Keratinocyte (primary cell): ENCODE data around the gene PRPSAP1. TPM values are rescaled to one million over a fixed set of nuclear protein-coding genes. Genes with fewer than 3 reads are reported as not detected.

Experiments used
- DNase-seq: peaks from one replicate; pipeline ENCODE4 v3.0.0-alpha.2; 2011; ENCODE audit warnings: low read depth, missing footprints, low spot score
- FAIRE-seq: peaks from 2 replicates; lab custom pipeline; 2011; peaks lifted over from hg19 to GRCh38; lab: Jason Lieb, UNC
- H2AFZ ChIP-seq: 2 replicates; pipeline ENCODE4 v1.6.0; 2012; ENCODE audit warnings: low read length, control low read depth, inconsistent platforms; ENCODE audit not compliant: control insufficient read depth
- H3K27ac ChIP-seq: 2 replicates; pipeline ENCODE4 v1.5.1; 2011; ENCODE audit warnings: low read length; ENCODE audit not compliant: control insufficient read depth, insufficient read depth
- H3K27me3 ChIP-seq: 3 replicates; pipeline ENCODE4 v1.6.0; 2011; ENCODE audit warnings: low read length; ENCODE audit not compliant: control insufficient read depth, insufficient read depth; ENCODE audit errors: extremely low read depth
- H3K36me3 ChIP-seq, 2 experiments: 2 replicates in 1 of 2; 3 replicates in 1 of 2; pipeline ENCODE4 v1.5.1; 2011; ENCODE audit warnings: low read length in 2 of 2, mild to moderate bottlenecking in 1 of 2; ENCODE audit not compliant: control insufficient read depth in 2 of 2, insufficient read depth in 2 of 2; ENCODE audit errors: extremely low read depth in 1 of 2
- H3K4me1 ChIP-seq: 3 replicates; pipeline ENCODE4 v1.5.1; 2011; ENCODE audit warnings: low read length; ENCODE audit not compliant: control insufficient read depth, insufficient read depth; ENCODE audit errors: extremely low read depth
- H3K4me2 ChIP-seq: 3 replicates; pipeline ENCODE4 v1.6.0; 2011; ENCODE audit warnings: low read depth, low read length; ENCODE audit not compliant: control insufficient read depth, insufficient read depth; ENCODE audit errors: extremely low read depth
- H3K4me3 ChIP-seq, 3 experiments: fragments of 200-600 bp in 1 of 3; sonication (generic) in 1 of 3; 2 replicates in 2 of 3; 3 replicates in 1 of 3; pipeline ENCODE4 v1.5.1; 2011 to 2016; ENCODE audit warnings: low read length in 3 of 3, mild to moderate bottlenecking in 3 of 3, control low read depth in 2 of 3, inconsistent platforms in 1 of 3, low read depth in 1 of 3, mixed read lengths in 1 of 3, mixed run types in 1 of 3, moderate library complexity in 1 of 3; ENCODE audit not compliant: control insufficient read depth in 2 of 3, insufficient read depth in 2 of 3; ENCODE audit errors: extremely low read depth in 1 of 3
- H3K79me2 ChIP-seq: 2 replicates; pipeline ENCODE4 v1.6.0; 2012; ENCODE audit warnings: low read length; ENCODE audit not compliant: control insufficient read depth, insufficient read depth
- H3K9ac ChIP-seq: 3 replicates; pipeline ENCODE4 v1.6.0; 2011; ENCODE audit warnings: low read length; ENCODE audit not compliant: control insufficient read depth, insufficient read depth; ENCODE audit errors: extremely low read depth
- H3K9me1 ChIP-seq: 3 replicates; pipeline ENCODE4 v1.6.0; 2011; ENCODE audit warnings: low read length; ENCODE audit not compliant: control insufficient read depth, insufficient read depth; ENCODE audit errors: extremely low read depth
- H3K9me3 ChIP-seq: 2 replicates; pipeline ENCODE4 v1.5.1; 2012; ENCODE audit warnings: low read depth, low read length; ENCODE audit not compliant: control insufficient read depth
- H4K20me1 ChIP-seq: 3 replicates; pipeline ENCODE4 v1.6.0; 2011; ENCODE audit warnings: low read length; ENCODE audit not compliant: control insufficient read depth, insufficient read depth; ENCODE audit errors: extremely low read depth
- EZH2 ChIP-seq: IDR thresholded peaks from one replicate; pipeline ENCODE4 v1.6.1; 2012; ENCODE audit warnings: inconsistent platforms, mild to moderate bottlenecking, low read length, moderate library complexity
- dilution Hi-C: fragments of 300-500 bp; cut with MboI; formaldehyde crosslinking; loops from one replicate; pipeline ENCODE4 v1.7.0; 2020; ENCODE audit warnings: low sequenced_read_pairs; ENCODE audit not compliant: extremely low pct_ligation_motif_present
- polyA plus RNA-seq, 5 experiments: library from polyadenylated mRNA; depleted of rRNA in 3 of 5; stranded (reverse) in 3 of 5; stranded (forward) in 1 of 5; unstranded in 1 of 5; fragments of >200 nt; gene quantifications; 1 replicate in 1 of 5; 2 replicates in 3 of 5; 3 replicates in 1 of 5; pipeline versions ENCODE4 v1.2.1 to v1.2.3, GENCODE V29; 2011 to 2012; ENCODE audit warnings: missing spikeins in 2 of 5, low read depth in 1 of 5, low replicate concordance in 1 of 5
- TF ChIP-seq, protein P1 (sequence below), 3 experiments: IDR thresholded peaks in 1 of 3; conservative IDR thresholded peaks in 1 of 3; optimal IDR thresholded peaks in 1 of 3; 2 replicates in 2 of 3; 3 replicates in 1 of 3; pipeline versions ENCODE3 to v1.5.1; 2011; ENCODE audit warnings: low read length in 3 of 3, mild to moderate bottlenecking in 3 of 3, moderate library complexity in 2 of 3, control low read depth in 1 of 3, inconsistent platforms in 1 of 3; ENCODE audit not compliant: insufficient read depth in 2 of 3; ENCODE audit errors: extremely low read depth in 1 of 3

PRPSAP1 gene
- polyA plus RNA-seq, 1 donor (not counting 4 experiments of a cell fraction or from before 2014, with no cell fraction given), result 51.4 TPM

DNA sequence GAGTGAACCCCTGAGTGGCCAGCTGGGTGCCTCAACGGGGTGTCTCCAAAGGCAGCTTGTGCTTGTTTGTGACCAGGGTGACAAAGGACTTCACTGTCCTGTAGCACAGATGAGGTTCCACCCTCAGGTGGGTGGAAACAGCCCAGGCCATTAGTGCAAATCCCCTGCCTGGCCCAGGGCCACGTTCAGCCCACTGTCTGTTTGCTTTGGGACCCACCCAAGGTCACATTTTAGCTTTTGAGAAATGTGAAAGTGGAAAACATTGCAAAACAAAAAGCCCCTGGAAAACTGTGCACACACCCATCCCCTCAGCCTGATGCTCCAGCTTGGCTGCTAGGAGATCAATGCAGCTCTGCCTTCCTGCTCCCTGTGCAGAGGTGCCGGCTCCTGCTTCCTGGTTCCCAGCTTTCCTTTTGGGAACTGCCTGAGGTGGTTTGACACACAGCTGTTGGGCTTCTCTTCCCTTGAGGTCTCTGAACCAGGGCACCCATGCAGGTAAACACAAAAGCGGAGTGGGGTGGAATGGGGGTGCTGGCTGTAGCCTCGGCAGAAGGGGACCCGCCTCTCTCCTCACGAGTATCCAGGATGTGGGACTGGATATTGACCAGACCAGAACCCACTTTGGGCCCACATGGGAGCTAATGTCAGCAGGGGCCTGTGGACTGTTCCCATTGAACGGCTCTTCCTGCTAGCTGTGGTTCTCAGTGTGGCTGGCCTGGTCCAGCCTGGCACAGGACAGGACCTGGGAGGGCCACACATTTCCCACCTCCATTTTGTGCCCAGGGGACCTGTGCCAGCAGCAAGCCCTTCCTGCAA is 22.8 kb upstream of the PRPSAP1 start:
- Histone ChIP-seq H3K27me3 (no peaks in the 10 kb centered on the region), H4K20me1 (no peaks in the 10 kb centered on the region), H3K4me2 (no peak overlapping the region), H3K36me3 (no peaks in the 10 kb centered on the region), H3K9me3 (no peaks in the 10 kb centered on the region), H3K4me1 (peaks cover 22% of the 10 kb centered on the region), H3K79me2 (no peaks in the 10 kb centered on the region), H3K27ac (no peak overlapping the region), H3K4me3 (no peak overlapping the region), H3K9ac (no peak overlapping the region), H2AFZ (no peak overlapping the region), H3K9me1 (no peaks in the 10 kb centered on the region)
- dilution Hi-C loops, result no loop called here
- FAIRE-seq (no peak), DNase-seq (no peak)
- TF ChIP-seq EZH2, result no peak
- TF ChIP-seq, protein P1, sequence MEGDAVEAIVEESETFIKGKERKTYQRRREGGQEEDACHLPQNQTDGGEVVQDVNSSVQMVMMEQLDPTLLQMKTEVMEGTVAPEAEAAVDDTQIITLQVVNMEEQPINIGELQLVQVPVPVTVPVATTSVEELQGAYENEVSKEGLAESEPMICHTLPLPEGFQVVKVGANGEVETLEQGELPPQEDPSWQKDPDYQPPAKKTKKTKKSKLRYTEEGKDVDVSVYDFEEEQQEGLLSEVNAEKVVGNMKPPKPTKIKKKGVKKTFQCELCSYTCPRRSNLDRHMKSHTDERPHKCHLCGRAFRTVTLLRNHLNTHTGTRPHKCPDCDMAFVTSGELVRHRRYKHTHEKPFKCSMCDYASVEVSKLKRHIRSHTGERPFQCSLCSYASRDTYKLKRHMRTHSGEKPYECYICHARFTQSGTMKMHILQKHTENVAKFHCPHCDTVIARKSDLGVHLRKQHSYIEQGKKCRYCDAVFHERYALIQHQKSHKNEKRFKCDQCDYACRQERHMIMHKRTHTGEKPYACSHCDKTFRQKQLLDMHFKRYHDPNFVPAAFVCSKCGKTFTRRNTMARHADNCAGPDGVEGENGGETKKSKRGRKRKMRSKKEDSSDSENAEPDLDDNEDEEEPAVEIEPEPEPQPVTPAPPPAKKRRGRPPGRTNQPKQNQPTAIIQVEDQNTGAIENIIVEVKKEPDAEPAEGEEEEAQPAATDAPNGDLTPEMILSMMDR (optimal IDR thresholded peaks at IDR 0.05 in 1 of 3, IDR thresholded peaks at IDR 0.05 in 1 of 3, conservative IDR thresholded peaks at IDR 0.05 in 1 of 3; ENCODE audit: extremely low read depth in 1 of 3, insufficient read depth in 2 of 3, low read length in 3 of 3), result no peak

DNA sequence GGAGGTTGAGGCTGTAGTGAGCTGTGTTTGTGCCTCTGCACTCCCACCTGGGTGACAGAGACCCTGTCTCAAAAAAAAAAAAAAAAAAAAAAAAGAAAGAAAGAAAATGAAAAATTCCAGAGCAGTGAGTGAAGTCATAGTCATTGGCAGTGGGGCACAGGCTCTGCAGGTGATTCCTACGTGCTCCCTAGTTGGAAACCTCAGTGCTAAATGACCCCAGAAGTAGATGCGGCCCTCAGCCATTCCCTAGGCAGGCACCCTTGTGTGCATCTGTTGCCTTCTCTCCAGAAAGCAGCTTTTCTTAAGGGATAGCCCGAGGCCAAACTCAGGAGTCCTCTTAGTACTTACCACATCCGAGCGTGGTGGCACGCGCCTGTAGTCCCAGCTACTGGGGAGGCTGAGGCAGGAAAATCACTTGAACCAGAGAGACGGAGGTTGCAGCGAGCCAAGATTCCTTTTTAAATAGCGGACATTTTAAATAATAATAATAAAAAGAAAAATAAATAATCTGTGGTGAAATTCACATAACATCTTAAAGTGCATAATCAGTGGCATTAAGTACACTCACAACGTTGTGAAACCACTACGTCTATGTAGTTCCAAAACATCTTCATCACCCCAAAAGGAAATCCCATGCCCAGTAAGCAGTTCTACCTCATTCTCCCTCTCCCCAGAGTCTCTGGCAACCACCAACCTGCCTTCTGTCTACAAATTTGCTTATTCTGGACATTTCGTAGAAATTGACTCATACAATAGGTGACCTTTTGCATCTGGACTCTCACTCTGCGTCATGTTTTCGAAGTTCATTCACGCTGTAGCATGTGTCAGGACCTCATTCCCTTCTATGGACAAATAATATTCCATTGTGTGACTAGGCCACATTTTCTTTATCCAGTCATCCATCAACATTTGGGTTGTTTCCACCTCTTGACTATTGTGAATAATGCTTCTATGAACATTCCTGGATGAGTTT is 18.2 kb upstream of the PRPSAP1 start:
- H3K27ac ChIP-seq, result peak overlapping the region; percentile 74
- H3K27me3 ChIP-seq, result no peaks in the 10 kb centered on the region
- dilution Hi-C loops, result no loop called here
- peak; percentile 87 for DNase-seq
- no peaks in the 10 kb centered on the region for H3K9me3 ChIP-seq
- H3K4me3 ChIP-seq, result no peak overlapping the region
- H3K4me1 ChIP-seq, result peaks cover 39% of the 10 kb centered on the region
- peak overlapping the region; percentile 30 for H3K9ac ChIP-seq
- no peaks in the 10 kb centered on the region for H3K9me1 ChIP-seq
- H2AFZ ChIP-seq, result no peak overlapping the region
- no peak for TF ChIP-seq EZH2
- TF ChIP-seq, protein P1 (optimal IDR thresholded peaks at IDR 0.05 in 1 of 3, IDR thresholded peaks at IDR 0.05 in 1 of 3, conservative IDR thresholded peaks at IDR 0.05 in 1 of 3; ENCODE audit: extremely low read depth in 1 of 3, insufficient read depth in 2 of 3, low read length in 3 of 3), result no peak
- H3K79me2 ChIP-seq, result no peaks in the 10 kb centered on the region
- no peaks in the 10 kb centered on the region for H4K20me1 ChIP-seq
- H3K36me3 ChIP-seq, result no peaks in the 10 kb centered on the region
- H3K4me2 ChIP-seq, result no peak overlapping the region
- FAIRE-seq, result peak; percentile 80
